Cerebellar cortex (tissue), 1 donor: ENCODE measurements around the gene EIF1AD.

Experiments
- DNase-seq: peaks from one replicate; pipeline ENCODE4 v3.0.0-alpha.2; 2015; ENCODE audit warnings: low spot score

The EIF1AD gene

GRCh38 chr11:66004186-66004585 is 2.2 kb upstream of the EIF1AD start:
- no peak for DNase-seq

- DNase-seq, result no peak
These were observed 1.3 kb upstream of the EIF1AD start for GRCh38 chr11:66003291-66003690.

DNA sequence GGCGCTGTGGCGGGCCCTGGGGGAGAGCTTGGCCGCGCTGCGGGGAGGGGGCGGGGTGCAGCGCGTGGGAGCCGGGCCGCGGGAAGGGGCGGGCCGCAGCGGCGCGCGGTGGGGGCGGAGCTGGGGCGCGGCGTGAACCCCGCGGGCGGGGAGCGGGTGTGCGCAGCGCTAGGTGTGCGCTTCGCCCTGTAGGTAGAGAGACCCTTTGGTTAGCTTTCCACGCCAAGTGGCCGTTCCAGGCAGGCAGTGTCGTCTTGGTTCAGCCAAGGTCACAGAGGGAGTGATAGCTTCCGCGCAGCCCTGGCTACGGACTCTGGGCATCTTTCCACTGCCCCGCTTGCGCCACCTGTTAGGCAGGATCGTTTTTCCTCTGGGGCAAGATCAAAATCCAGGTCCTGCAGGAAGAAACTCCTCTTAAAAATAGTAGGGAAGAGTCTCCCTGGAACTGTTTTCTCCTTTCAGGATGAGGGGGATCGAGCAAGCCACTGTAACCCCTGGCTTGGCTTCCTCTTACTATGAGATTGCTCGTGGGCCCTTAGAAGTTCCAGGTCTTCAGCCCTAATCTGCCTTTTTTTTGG is 780 bp upstream of the EIF1AD start:
- DNase-seq, result peak; percentile 62

DNA sequence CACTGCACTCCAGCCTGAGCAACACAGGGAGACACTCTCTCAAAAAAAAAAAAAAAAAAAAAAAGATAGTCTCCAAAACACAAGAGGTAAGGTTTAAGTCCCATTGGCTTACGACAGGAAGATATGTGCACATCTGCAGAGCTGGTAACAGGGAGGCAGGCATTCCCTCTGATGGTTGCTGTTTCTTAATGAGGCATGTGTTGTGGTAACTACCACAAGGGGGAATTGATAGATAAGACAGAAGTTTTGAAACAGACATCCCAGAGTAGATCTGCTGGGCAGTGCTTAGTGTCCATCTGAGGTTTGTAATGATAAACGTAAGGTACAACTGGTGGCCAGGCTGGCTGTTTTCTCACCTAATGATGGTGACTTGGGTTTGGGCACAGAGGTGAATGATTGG is 4.7 kb downstream of the EIF1AD start:
- DNase-seq, result no peak

DNA sequence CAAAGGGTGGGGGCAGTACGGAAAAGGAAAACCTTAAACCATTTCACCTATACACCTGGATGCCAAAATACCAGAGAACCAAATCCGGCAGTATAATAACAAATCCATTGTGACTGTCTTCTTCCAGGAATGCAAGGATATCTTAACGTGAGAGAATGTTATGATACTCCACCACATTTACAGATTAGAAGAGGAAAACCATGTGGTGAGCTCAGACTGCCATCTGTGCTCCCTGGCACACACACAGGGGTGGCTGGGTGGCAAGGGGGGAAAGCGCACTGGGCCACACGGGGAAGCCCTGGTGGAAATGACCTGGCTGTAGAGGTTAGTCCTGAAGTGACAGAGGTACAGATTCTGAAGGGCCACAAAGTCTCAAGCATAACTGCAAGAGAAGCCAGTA is 9.9 kb downstream of the EIF1AD start:
- peak; percentile 79 for DNase-seq

DNA sequence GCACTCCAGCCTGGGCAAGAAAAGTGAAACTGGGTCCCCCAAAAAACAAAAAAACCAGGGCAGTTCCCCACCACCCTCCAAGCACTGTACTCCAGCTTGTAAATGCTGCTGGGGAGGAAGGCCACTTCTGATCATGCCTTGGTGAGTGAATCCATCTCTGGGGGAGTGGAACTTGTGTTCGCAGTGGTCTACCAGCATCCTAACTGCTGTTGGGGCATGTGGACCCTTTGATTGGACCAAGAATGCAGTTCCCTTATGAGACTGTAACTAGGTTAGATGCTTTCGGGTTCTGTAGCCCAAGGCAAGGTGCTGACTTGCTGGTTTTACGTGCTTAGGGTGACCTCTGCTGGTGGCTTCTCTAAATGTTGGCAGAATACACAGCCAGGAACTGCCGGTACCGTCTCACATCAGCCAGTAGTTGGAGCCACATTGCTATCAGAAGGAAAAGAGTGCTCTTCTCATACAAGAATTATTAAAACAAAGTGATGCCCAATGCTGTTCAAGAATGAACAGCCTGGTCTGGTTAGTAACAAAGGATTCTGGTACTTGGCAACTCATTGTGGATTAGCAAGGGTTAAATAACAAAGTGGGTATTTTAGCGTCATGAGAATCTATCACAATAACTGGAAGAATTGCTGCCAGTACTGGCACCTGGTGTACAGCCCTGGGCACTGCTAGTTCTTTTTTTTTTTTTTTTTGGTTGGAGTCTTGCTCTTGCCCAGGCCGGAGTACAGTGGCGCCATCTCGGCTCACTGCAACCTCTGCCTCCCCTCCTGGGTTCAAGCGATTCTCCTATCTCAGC is 13.0 kb downstream of the EIF1AD start:
- DNase-seq, result peak; percentile 99

DNA sequence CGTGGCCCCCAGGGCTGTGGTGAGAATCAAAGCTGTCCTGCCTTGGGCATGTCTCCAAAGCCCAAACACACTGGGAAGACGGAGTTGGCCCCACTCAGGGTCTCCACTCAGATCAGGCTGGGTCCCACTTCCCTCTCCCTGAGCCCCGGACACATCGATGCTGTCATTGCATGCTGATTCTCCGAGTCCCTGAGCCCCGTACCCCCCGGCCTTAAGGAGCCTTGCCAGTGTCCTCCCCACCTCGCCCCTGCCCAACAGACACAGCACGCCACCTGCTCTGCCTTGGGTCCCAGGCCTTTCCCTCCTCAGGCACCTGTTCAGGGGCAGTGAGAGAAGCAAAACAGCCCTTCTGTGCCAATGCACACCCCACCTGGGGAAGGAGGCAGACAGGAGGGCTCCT is 14.6 kb downstream of the EIF1AD start:
- DNase-seq, result no peak

GRCh38 chr11:65983589-65983987 is 18.4 kb downstream of the EIF1AD start:
- no peak for DNase-seq

- no peak for DNase-seq
These were observed 19.0 kb downstream of the EIF1AD start for GRCh38 chr11:65982824-65983588.

GRCh38 chr11:65981972-65982823 is 19.8 kb downstream of the EIF1AD start:
- no peak for DNase-seq

- DNase-seq, result peak; percentile 49
These were observed 20.7 kb downstream of the EIF1AD start for GRCh38 chr11:65981101-65981740.

DNA sequence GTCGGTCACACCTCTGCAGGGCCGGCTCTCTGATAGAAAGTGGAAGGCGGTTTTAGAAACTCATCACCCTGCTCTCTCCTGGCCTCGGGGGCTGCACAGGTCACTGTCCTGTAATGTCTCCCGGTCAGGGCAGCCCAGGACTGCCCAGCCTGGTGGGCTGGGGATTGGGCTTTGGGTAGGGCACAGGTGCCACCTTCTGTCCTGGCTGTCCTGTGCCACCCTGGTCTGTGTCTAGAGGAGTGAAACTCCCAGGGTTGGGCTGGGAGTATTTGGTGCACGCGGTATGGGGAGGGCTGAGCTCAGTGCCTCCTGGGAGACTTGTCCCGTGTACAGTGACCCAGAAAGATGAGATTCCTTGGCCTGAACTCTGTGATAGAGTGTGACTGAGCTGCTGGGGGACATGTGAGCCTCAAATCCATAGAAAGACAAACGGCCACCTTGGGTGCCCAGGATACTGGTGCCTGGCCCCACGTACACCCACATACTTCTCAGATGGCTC is 22.6 kb downstream of the EIF1AD start:
- DNase-seq, result no peak

DNA sequence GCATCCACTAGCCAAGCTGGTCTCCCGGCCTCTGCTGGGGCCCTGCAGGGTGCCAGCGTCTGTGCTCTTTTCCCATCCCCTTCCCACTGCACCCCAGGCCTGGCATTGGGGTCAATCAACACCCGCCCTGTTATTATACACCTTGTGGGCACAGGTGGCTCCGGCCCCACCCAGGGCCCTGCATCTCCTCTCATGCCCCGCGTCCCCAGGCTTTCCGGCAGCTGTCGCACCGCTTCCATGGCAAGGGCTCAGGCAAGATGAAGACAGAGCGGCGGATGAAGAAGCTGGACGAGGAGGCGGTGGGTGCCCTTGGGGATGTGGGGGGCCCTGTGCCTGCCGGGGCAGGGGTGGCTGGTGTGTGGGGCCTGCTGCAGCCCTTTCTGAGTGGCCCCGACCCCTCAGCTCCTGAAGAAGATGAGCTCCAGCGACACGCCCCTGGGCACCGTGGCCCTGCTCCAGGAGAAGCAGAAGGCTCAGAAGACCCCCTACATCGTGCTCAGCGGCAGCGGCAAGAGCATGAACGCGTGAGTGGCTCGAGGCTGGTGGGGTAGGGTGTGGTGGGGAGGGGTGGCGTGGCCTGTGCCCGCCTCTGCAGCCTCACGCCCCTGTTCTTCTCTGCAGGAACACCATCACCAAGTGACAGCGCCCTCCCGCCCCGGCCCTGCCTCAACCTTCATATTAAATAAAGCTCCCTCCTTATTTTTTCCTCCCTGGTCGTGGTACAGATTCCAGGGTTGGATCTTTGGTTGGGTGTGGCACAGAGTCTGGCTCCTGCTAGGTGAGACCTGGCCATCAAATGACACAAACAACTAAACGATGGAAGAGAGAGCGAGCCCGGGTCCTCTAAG is 23.3 kb downstream of the EIF1AD start:
- DNase-seq, result no peak

DNA sequence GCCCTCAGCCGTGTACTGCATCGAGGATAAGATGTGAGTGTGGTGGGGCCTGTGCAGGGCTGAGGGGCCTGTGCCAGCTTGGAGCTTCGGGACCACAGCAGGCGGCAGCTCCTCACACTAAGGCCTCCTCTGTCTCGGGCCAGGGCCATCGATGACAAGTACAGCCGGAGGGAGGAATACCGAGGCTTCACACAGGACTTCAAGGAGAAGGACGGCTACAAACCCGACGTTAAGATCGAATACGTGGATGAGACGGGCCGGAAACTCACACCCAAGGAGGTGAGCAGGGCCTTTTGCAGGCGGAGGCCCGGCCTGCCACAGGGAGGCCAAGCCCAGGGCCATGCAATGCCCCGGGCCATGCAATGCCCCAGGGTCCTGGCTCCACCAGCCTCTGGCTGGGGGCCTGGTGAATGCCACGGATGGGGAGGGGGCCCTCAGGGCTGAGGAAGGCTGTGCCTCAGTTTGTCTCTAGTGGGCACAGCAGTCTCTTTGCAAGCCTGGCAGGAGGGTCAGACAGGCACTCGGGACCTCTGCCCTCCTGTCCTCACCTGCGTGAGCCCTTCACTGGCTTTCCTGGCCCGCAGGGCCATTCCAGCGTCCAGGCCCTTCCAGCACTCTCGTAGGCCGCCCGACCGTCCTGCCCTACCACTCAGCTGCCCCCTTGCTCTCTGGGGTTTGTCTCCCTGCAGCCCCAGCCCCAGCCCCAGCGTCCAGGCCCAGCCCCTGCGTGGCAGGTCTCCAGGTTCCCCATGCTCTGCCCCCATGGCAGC is 24.2 kb downstream of the EIF1AD start:
- DNase-seq, result no peak

GRCh38 chr11:65976216-65977176 is 25.5 kb downstream of the EIF1AD start:
- no peak for DNase-seq

- no peak for DNase-seq
These were observed 26.2 kb downstream of the EIF1AD start for GRCh38 chr11:65975771-65976170.

- DNase-seq, result no peak
These were observed 28.4 kb downstream of the EIF1AD start for GRCh38 chr11:65973439-65974110.

- DNase-seq, result no peak
These were observed 29.8 kb downstream of the EIF1AD start for GRCh38 chr11:65972116-65972515.
